GM12892 (cell line): ENCODE measurements around the gene HRG.
A peak's percentile ranks its signal among the peaks of the same experiment; 100 is the strongest.

ENCODE experiments used
- DNase-seq: peaks from one replicate; pipeline ENCODE4 v3.0.0; 2011; ENCODE audit not compliant: insufficient read length
- FAIRE-seq: peaks from 2 replicates; lab custom pipeline; 2011; peaks lifted over from hg19 to GRCh38; lab: Jason Lieb, UNC
- POLR2A ChIP-seq: IDR thresholded peaks from 2 replicates; pipeline ENCODE4 v1.6.1; 2011; ENCODE audit warnings: low read depth, low read length, control low read depth
- POLR2AphosphoS5 ChIP-seq: IDR thresholded peaks from 2 replicates; pipeline ENCODE4 v1.6.1; 2011; ENCODE audit warnings: low read depth, low read length, control low read depth
- TAF1 ChIP-seq: IDR thresholded peaks from 2 replicates; pipeline ENCODE4 v1.6.1; 2011; ENCODE audit warnings: low read depth, mild to moderate bottlenecking, control low read depth, low read length, borderline replicate concordance

The HRG gene

GRCh38 chr3:186642014-186642413, 23.8 kb upstream of the HRG start:
- TF ChIP-seq TAF1 (no peak), POLR2AphosphoS5 (no peak), POLR2A (no peak)
- DNase-seq (no peak), FAIRE-seq (peak; percentile 33)

- no peak for DNase-seq
- no peak for FAIRE-seq
- TF ChIP-seq TAF1 (no peak), POLR2A (no peak), POLR2AphosphoS5 (no peak)
Measured at GRCh38 chr3:186643493-186643892, 22.3 kb upstream of the HRG start.

GRCh38 chr3:186644683-186645082, 21.1 kb upstream of the HRG start:
- FAIRE-seq (no peak), DNase-seq (no peak)
- TF ChIP-seq POLR2AphosphoS5, result no peak
- no peak for TF ChIP-seq POLR2A
- no peak for TF ChIP-seq TAF1

GRCh38 chr3:186646106-186646505, 19.7 kb upstream of the HRG start:
- no peak for FAIRE-seq
- TF ChIP-seq TAF1 (no peak), POLR2AphosphoS5 (no peak), POLR2A (no peak)

GRCh38 chr3:186646841-186647240, 19.0 kb upstream of the HRG start:
- TF ChIP-seq POLR2A (no peak), POLR2AphosphoS5 (no peak), TAF1 (no peak)
- no peak for FAIRE-seq

More at GRCh38 chr3:186646106-186646505, 19.7 kb upstream of the HRG start:
- no peak for DNase-seq

GRCh38 chr3:186648851-186649250, 17.0 kb upstream of the HRG start:
- TF ChIP-seq POLR2AphosphoS5 (no peak), TAF1 (no peak), POLR2A (no peak)
- DNase-seq (no peak), FAIRE-seq (no peak)

More at GRCh38 chr3:186646841-186647240, 19.0 kb upstream of the HRG start:
- no peak for DNase-seq

GRCh38 chr3:186651678-186652215, 14.1 kb upstream of the HRG start:
- DNase-seq, result no peak
- no peak for FAIRE-seq
- TF ChIP-seq POLR2AphosphoS5, result no peak
- TF ChIP-seq POLR2A, result no peak

- FAIRE-seq (peak; percentile 97), DNase-seq (peak; percentile 25)
- TF ChIP-seq TAF1 (no peak), POLR2AphosphoS5 (no peak), POLR2A (no peak)
Measured at GRCh38 chr3:186653080-186653707, 12.6 kb upstream of the HRG start.

- no peak for FAIRE-seq
- DNase-seq, result no peak
- TF ChIP-seq TAF1, result no peak
- no peak for TF ChIP-seq POLR2AphosphoS5
- no peak for TF ChIP-seq POLR2A
Measured at GRCh38 chr3:186653984-186654383, 11.8 kb upstream of the HRG start.

GRCh38 chr3:186663361-186664118, 2.3 kb upstream of the HRG start:
- no peak for DNase-seq
- TF ChIP-seq TAF1, result no peak
- TF ChIP-seq POLR2AphosphoS5, result no peak
- no peak for TF ChIP-seq POLR2A
- FAIRE-seq, result no peak

GRCh38 chr3:186664119-186664495, 1.7 kb upstream of the HRG start:
- FAIRE-seq, result no peak
- TF ChIP-seq POLR2AphosphoS5 (no peak), POLR2A (no peak), TAF1 (no peak)
- no peak for DNase-seq

GRCh38 chr3:186664506-186664905, 1.3 kb upstream of the HRG start:
- FAIRE-seq (no peak), DNase-seq (no peak)
- TF ChIP-seq TAF1 (no peak), POLR2AphosphoS5 (no peak), POLR2A (no peak)
